Erythroblast (primary cell): ENCODE data around the gene PDZK1IP1.

Experiments
- GATA1 ChIP-seq: IDR thresholded peaks from 2 replicates; pipeline ENCODE4 v1.6.1; 2011; ENCODE audit warnings: low read depth, mild to moderate bottlenecking, control low read depth, low read length, moderate library complexity
- POLR2A ChIP-seq: IDR thresholded peaks from 2 replicates; pipeline ENCODE4 v1.6.1; 2011; ENCODE audit warnings: mild to moderate bottlenecking, low read length

DNA sequence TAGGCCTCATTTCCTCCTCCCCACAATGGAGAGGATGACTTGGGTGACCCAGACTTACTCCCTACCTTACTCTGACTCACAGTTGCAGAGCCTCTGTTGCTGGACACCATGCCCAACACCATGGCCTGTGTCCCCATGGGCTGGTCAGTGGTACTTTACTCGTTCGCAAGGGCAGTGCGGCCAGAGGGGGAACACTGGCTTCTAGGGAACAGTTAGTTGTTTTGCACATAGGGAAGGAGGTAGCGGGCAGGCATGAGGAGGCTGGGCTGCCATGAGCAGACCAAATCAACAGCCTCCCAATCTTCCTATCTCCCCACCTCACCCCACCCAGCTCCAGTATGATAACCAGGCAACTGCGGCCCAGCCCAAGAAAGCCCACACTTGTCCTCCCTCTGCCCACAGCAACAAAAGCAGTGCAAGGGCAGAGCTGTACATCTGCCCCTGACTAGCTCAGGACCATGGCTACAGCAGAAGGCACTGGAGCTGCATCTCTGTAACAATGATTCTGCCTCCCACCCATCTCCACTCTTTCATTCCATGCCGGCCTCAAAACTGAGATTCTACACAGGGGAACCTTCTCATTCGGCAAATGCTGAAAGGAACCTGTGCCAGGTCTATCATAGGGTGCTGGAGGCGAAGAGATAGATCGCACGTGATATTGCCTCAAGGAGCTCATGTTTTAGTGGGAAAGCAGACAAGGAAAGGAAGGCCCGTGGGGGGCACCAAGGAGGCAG, 23.6 kb upstream of the PDZK1IP1 start:
- TF ChIP-seq POLR2A (peak; percentile 18), GATA1 (no peak)
